Measurements from ENCODE around the gene KRT85. TPM values are rescaled to one million over a fixed set of nuclear protein-coding genes. Genes with fewer than 3 reads are reported as not detected.

Gene KRT85
- total RNA-seq, 1 donor from 2014 or later: not detected

DNA sequence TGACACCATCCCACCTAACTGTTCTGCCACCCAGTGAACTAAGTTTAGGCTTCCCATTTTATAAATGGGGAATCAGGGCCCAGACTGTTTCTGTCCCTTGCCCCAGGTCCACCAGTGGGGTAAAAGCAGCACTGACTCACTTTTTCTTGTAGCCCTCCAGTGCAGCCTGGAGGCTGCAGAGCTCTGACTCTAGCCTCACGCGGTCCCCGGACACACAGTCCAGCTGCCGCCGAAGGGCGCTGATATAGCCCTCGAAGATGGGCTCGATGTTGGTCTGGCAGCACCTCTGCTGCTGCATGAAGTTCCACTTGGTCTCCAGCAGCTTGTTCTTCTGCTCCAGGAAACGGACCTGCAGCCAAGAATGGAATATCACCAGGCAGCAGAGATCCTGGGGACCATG is 36.3 kb upstream of the KRT85 start:
- DNase-seq (ENCODE audit: low spot score in 2 of 2, unreplicated experiment in 2 of 2): no peak
- no peak overlapping the region for H3K27ac Mint-ChIP-seq
- no peaks in the 10 kb centered on the region for H3K36me3 Mint-ChIP-seq
- TF ChIP-seq CTCF (IDR thresholded peaks at IDR 0.05; ENCODE audit: unreplicated experiment): no peak
- no peaks in the 10 kb centered on the region for H3K4me1 Mint-ChIP-seq
- H3K27me3 Mint-ChIP-seq (ENCODE audit: low read depth): peaks cover 2% of the 10 kb centered on the region
- no peak overlapping the region for H3K4me3 Mint-ChIP-seq
- H3K9me3 Mint-ChIP-seq: no peaks in the 10 kb centered on the region

DNA sequence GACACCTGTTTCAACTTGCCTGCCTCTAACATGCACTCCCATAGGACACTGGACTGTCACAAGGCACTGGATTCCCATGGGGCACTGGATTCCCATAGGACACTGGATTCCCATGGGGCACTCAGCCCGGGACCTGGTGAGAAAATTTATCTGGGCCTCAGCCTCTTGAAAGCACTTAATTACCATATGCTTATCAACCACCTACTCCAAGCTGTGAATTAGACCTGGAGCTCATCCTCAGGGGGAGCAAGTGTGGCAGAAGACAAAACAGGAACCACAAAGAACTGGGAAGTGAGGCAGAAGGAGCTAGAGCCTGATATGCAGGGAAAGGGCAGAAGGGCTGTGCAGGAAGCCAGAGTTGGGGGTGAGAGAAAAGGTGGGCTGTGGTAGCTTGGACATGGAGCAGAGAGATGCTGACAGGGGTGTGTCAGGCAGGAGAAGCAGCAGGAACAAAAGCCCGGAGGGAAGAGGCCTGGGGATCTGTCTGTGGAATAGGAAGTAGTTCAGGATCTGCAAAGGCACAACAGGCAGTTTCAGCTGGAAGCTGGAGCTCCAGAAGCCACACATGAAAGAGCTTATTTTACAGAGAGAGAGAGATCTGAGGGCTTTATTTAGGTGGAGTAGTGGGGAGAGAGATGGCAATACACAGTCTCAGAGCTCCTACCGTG is 35.7 kb upstream of the KRT85 start:
- H3K4me3 Mint-ChIP-seq: no peak overlapping the region
- H3K9me3 Mint-ChIP-seq: no peaks in the 10 kb centered on the region
- H3K27me3 Mint-ChIP-seq (ENCODE audit: low read depth): no peaks in the 10 kb centered on the region
- no peaks in the 10 kb centered on the region for H3K4me1 Mint-ChIP-seq
- no peaks in the 10 kb centered on the region for H3K36me3 Mint-ChIP-seq
- TF ChIP-seq CTCF (IDR thresholded peaks at IDR 0.05; ENCODE audit: unreplicated experiment): no peak
- no peak overlapping the region for H3K27ac Mint-ChIP-seq
- no peak for DNase-seq (ENCODE audit: low spot score in 2 of 2, unreplicated experiment in 2 of 2)

DNA sequence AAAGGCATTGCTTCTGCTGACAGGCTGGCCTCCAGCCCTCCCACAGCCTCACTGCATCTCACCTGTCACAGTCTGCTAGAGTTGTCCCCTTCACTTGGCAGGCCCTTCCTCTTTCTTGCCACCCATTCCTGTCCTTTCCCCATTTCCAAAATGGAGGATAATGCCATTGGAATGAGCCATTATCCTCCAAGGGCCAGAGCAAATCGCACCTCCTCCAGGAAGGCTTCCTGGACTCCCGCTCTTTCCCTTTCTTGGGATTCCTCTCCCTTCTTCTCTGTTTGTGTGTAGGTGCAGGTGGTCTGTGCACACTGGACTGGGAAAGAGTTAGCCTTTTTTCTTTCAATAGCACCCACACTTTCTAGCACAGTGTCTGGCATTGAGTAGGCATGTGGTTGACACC is 35.1 kb upstream of the KRT85 start:
- H3K27ac Mint-ChIP-seq: no peak overlapping the region

GRCh38 chr12:52401926-52402325 is 34.6 kb upstream of the KRT85 start:
- no peak overlapping the region for H3K4me3 Mint-ChIP-seq
- TF ChIP-seq CTCF (IDR thresholded peaks at IDR 0.05; ENCODE audit: unreplicated experiment): no peak
- DNase-seq (ENCODE audit: low spot score in 2 of 2, unreplicated experiment in 2 of 2): no peak
- no peaks in the 10 kb centered on the region for H3K9me3 Mint-ChIP-seq
- H3K27ac Mint-ChIP-seq: no peak overlapping the region
- peaks cover 5% of the 10 kb centered on the region for H3K27me3 Mint-ChIP-seq (ENCODE audit: low read depth)
- H3K36me3 Mint-ChIP-seq: no peaks in the 10 kb centered on the region
- H3K4me1 Mint-ChIP-seq: no peaks in the 10 kb centered on the region

More for the DNA sequence above, 35.1 kb upstream of the KRT85 start:
- no peak overlapping the region for H3K4me3 Mint-ChIP-seq
- DNase-seq (ENCODE audit: low spot score in 2 of 2, unreplicated experiment in 2 of 2): no peak
- TF ChIP-seq CTCF (IDR thresholded peaks at IDR 0.05; ENCODE audit: unreplicated experiment): no peak
- H3K27me3 Mint-ChIP-seq (ENCODE audit: low read depth): peaks cover under 1% of the 10 kb centered on the region
- H3K36me3 Mint-ChIP-seq: no peaks in the 10 kb centered on the region
- H3K9me3 Mint-ChIP-seq: no peaks in the 10 kb centered on the region
- no peaks in the 10 kb centered on the region for H3K4me1 Mint-ChIP-seq

GRCh38 chr12:52401526-52401925 is 34.2 kb upstream of the KRT85 start:
- Mint-ChIP-seq H3K27ac (no peak overlapping the region), H3K4me3 (no peak overlapping the region), H3K9me3 (no peaks in the 10 kb centered on the region), H3K4me1 (no peaks in the 10 kb centered on the region), H3K27me3 (ENCODE audit: low read depth) (peaks cover 9% of the 10 kb centered on the region), H3K36me3 (no peaks in the 10 kb centered on the region)
- DNase-seq (ENCODE audit: low spot score in 2 of 2, unreplicated experiment in 2 of 2): no peak
- TF ChIP-seq CTCF (IDR thresholded peaks at IDR 0.05; ENCODE audit: unreplicated experiment): no peak

GRCh38 chr12:52400906-52401305 is 33.6 kb upstream of the KRT85 start:
- DNase-seq (ENCODE audit: low spot score in 2 of 2, unreplicated experiment in 2 of 2): no peak
- TF ChIP-seq CTCF (IDR thresholded peaks at IDR 0.05; ENCODE audit: unreplicated experiment): no peak
- no peak overlapping the region for H3K4me3 Mint-ChIP-seq
- H3K27me3 Mint-ChIP-seq (ENCODE audit: low read depth): peaks cover 14% of the 10 kb centered on the region
- no peaks in the 10 kb centered on the region for H3K36me3 Mint-ChIP-seq
- no peaks in the 10 kb centered on the region for H3K4me1 Mint-ChIP-seq
- no peak overlapping the region for H3K27ac Mint-ChIP-seq
- no peaks in the 10 kb centered on the region for H3K9me3 Mint-ChIP-seq
